RWPE2 (cell line): ENCODE data around the gene ENDOU.

ENCODE experiments used
- ATAC-seq: fragments of 200-7000 bp; cut with Tn5 transposase; 3 replicates; pipeline ENCODE4 v1.9.1; 2021; ENCODE audit warnings: low read depth
- DNase-seq: peaks from one replicate; pipeline ENCODE4 v3.0.0-alpha.2; 2020; ENCODE audit warnings: low spot score
- H3K27ac ChIP-seq: fragments of 450-650 bp; 2 replicates; pipeline ENCODE4 v1.5.1; 2017; ENCODE audit warnings: mild to moderate bottlenecking; ENCODE audit not compliant: poor library complexity, severe bottlenecking
- H3K27me3 ChIP-seq: fragments of 250-450 bp; sonication (Bioruptor Pico); 2 replicates; pipeline ENCODE4 v1.5.1; 2021; ENCODE audit warnings: mild to moderate bottlenecking, moderate library complexity; ENCODE audit not compliant: insufficient read depth, poor library complexity, severe bottlenecking
- H3K36me3 ChIP-seq: fragments of 250-450 bp; sonication (Bioruptor Pico); 2 replicates; pipeline ENCODE4 v1.5.1; 2020; ENCODE audit warnings: low read depth, mild to moderate bottlenecking, moderate library complexity
- H3K4me1 ChIP-seq: fragments of 250-450 bp; sonication (Bioruptor Pico); 2 replicates; pipeline ENCODE4 v1.5.1; 2021; ENCODE audit warnings: mild to moderate bottlenecking, moderate library complexity; ENCODE audit not compliant: insufficient read depth, poor library complexity, severe bottlenecking
- H3K4me3 ChIP-seq: fragments of 250-450 bp; sonication (Bioruptor Pico); 2 replicates; pipeline ENCODE4 v1.5.1; 2021; ENCODE audit warnings: mild to moderate bottlenecking, moderate library complexity; ENCODE audit not compliant: severe bottlenecking
- H3K9me3 ChIP-seq: fragments of 250-450 bp; sonication (Bioruptor Pico); 2 replicates; pipeline ENCODE4 v1.5.1; 2021; ENCODE audit warnings: mild to moderate bottlenecking, moderate library complexity; ENCODE audit not compliant: severe bottlenecking
- CTCF ChIP-seq: fragments of 450-650 bp; IDR thresholded peaks from one replicate; pipeline ENCODE4 v1.5.1; 2017; ENCODE audit warnings: mild to moderate bottlenecking, moderate library complexity; ENCODE audit not compliant: poor library complexity, severe bottlenecking

The ENDOU gene

DNA sequence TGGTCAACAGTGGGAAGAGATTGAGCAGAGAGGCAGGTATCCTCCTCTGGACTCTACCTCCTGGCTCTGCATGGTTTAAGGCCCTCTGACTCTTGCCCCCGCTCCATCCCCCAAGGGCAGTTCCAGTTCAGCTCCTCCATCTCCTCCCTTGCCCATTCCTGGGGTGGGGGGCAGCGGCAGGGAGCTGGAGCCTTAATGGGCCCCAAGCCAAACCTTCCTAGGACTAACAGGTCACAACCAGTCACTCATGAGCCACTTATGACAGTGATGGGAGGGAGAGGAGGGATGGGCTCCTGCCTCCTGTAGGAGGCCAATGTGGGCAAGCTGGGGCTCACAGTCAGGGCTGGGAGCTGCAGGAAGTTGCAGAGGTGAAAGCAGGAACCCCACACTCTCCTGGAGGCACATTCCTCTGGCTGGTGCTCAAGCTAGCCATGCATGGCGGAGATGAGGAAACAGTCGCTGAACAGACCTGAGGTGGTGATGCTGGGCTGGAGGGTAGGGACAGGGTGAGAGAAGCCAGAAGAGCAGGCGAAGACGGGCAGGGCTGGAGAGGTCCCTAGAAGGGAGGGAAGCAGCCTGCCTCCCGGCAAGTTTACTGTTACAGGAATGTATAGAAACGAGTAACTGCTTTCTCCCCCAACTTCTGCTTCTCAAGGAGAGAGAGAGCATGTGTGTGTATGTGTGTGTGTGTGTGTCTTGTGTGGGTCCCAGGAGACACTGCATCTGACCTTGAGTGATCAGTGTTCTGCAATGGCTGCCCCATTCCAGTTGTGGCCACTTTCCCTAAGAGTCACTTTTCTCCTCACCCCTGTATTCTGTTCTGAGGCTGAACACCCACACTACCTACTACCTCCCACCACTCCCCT is 38.4 kb upstream of the ENDOU start:
- no peak for TF ChIP-seq CTCF

GRCh38 chr12:47762850-47763465 is 37.7 kb upstream of the ENDOU start:
- ATAC-seq = no peak
- Histone ChIP-seq H3K27ac (peak overlapping the region; percentile 53), H3K4me3 (no peak overlapping the region), H3K27me3 (no peaks in the 10 kb centered on the region), H3K4me1 (peaks cover 27% of the 10 kb centered on the region), H3K36me3 (no peaks in the 10 kb centered on the region), H3K9me3 (no peaks in the 10 kb centered on the region)
- TF ChIP-seq CTCF = no peak
- DNase-seq = no peak

More for the DNA sequence above, 38.4 kb upstream of the ENDOU start:
- peak overlapping the region; percentile 53 for H3K27ac ChIP-seq
- no peaks in the 10 kb centered on the region for H3K9me3 ChIP-seq
- H3K36me3 ChIP-seq = no peaks in the 10 kb centered on the region
- ATAC-seq (peak; percentile 45), DNase-seq (no peak)
- no peak overlapping the region for H3K4me3 ChIP-seq
- H3K4me1 ChIP-seq = peaks cover 34% of the 10 kb centered on the region
- H3K27me3 ChIP-seq = no peaks in the 10 kb centered on the region

GRCh38 chr12:47758834-47759690 is 33.8 kb upstream of the ENDOU start, which contains the start of gene RAPGEF3:
RAPGEF3 (minus strand) TSS chr12:47758880; CDS start chr12:47758556, 324 bp downstream.
- Histone ChIP-seq H3K27me3 (no peaks in the 10 kb centered on the region), H3K9me3 (no peaks in the 10 kb centered on the region), H3K36me3 (no peaks in the 10 kb centered on the region), H3K27ac (peak within 1 kb of the TSS; percentile 61), H3K4me3 (peak within 1 kb of the TSS; percentile 40), H3K4me1 (peaks cover 44% of the 10 kb centered on the region)
- TF ChIP-seq CTCF = peak; percentile 61
- ATAC-seq = peak; percentile 63
- DNase-seq = peak; percentile 91

DNA sequence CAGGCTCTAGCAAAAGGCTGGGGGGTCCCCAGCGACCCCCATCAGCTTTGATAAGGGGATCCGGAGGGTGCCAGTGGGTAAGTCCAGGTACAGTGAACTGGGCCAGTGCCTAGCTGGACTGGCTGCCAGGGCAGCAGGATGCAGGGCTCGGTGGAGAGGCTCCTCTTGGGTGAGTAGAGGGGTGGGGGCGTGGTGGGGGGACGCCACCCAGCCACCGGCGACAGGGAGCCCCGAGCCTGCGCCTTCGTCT is 33.2 kb upstream of the ENDOU start:
- H3K4me3 ChIP-seq = peak overlapping the region; percentile 40
- no peaks in the 10 kb centered on the region for H3K36me3 ChIP-seq
- DNase-seq = no peak
- H3K9me3 ChIP-seq = no peaks in the 10 kb centered on the region
- no peaks in the 10 kb centered on the region for H3K27me3 ChIP-seq
- H3K27ac ChIP-seq = peak overlapping the region; percentile 61
- no peak for TF ChIP-seq CTCF
- peak; percentile 14; the same call in 2 of the 3 replicates for ATAC-seq
- H3K4me1 ChIP-seq = peaks cover 44% of the 10 kb centered on the region
